Colonic mucosa (tissue), 4 donors: Measurements from ENCODE around the gene BARHL1. TPM values are rescaled to one million over a fixed set of nuclear protein-coding genes. Genes with fewer than 3 reads are reported as not detected.

Experiments used
- DNase-seq: peaks from one replicate; pipeline ENCODE4 v3.0.0-alpha.2; 2020
- H3K27ac ChIP-seq: fragments of 200-600 bp; one replicate; pipeline ENCODE4 v1.8.0; 2021
- H3K27me3 ChIP-seq: fragments of 200-600 bp; one replicate; pipeline ENCODE4 v1.8.0; 2021
- H3K36me3 ChIP-seq: fragments of 200-600 bp; one replicate; pipeline ENCODE4 v1.8.0; 2021
- H3K4me1 ChIP-seq: fragments of 200-600 bp; one replicate; pipeline ENCODE4 v1.8.0; 2021; ENCODE audit warnings: mild to moderate bottlenecking
- H3K4me3 ChIP-seq: fragments of 200-600 bp; one replicate; pipeline ENCODE4 v1.8.0; 2021
- H3K9ac ChIP-seq, 2 donors: one replicate each; pipeline ENCODE4 v1.7.0; 2013; ENCODE audit warnings: control low read depth in 2 of 2, low read depth in 2 of 2, low read length in 2 of 2
- H3K9me3 ChIP-seq: fragments of 200-600 bp; one replicate; pipeline ENCODE4 v1.8.0; 2021
- intact Hi-C: fragments of 100-400 bp; cut with DNase I; formaldehyde crosslinking; loops from one replicate; pipeline ENCODE4 v1.14.1; 2022
- total RNA-seq, 2 donors: library from RNA; stranded (reverse); fragmentation: NEBNext Ultra II Directional in 1 of 2; extraction: Animal tissue kit (Norgen Biotek cat#: 25700) in 1 of 2; gene quantifications; one replicate each; pipeline ENCODE4 v1.2.1, GENCODE V29; 2021
- TF ChIP-seq, protein P1 (sequence below): fragments of 200-600 bp; IDR thresholded peaks from one replicate; pipeline ENCODE4 v1.8.0; 2022; ENCODE audit warnings: antibody characterized with exemption, mild to moderate bottlenecking
- donor health status: healthy.
- donor health status: DM: no; HTN: no; CAD: no.
- donor health status: DM: no; HTN: no; CAD: no.

The BARHL1 gene
- total RNA-seq, 2 donors from 2014 or later, result not detected

DNA sequence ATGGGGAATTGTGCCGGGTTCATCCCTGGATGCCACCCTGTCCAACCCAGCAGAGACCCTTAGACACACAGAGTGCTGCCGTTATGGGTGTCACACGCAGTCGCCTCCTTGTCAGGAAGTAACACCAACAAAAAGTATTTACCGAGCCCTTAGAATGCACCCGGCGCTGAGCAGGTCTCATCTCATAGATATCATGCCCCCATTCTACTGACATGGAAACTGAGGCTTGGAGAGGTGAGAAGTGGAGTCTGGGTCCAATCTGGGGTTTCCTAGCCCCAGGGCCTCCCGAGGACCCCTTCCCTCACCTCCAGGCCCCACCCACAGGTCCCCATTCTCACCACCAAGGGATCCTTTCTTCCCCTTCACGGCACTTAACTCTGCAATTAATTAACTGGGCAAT lies 36.8 kb upstream of the BARHL1 start:
- peaks cover 3% of the 10 kb centered on the region for H3K4me1 ChIP-seq
- no peaks in the 10 kb centered on the region for H3K9me3 ChIP-seq
- H3K9ac ChIP-seq, result no peak overlapping the region
- H3K4me3 ChIP-seq, result no peak overlapping the region
- no peaks in the 10 kb centered on the region for H3K36me3 ChIP-seq
- no peak for DNase-seq
- no peak overlapping the region for H3K27ac ChIP-seq
- TF ChIP-seq, protein P1, sequence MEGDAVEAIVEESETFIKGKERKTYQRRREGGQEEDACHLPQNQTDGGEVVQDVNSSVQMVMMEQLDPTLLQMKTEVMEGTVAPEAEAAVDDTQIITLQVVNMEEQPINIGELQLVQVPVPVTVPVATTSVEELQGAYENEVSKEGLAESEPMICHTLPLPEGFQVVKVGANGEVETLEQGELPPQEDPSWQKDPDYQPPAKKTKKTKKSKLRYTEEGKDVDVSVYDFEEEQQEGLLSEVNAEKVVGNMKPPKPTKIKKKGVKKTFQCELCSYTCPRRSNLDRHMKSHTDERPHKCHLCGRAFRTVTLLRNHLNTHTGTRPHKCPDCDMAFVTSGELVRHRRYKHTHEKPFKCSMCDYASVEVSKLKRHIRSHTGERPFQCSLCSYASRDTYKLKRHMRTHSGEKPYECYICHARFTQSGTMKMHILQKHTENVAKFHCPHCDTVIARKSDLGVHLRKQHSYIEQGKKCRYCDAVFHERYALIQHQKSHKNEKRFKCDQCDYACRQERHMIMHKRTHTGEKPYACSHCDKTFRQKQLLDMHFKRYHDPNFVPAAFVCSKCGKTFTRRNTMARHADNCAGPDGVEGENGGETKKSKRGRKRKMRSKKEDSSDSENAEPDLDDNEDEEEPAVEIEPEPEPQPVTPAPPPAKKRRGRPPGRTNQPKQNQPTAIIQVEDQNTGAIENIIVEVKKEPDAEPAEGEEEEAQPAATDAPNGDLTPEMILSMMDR, result no peak
- no peaks in the 10 kb centered on the region for H3K27me3 ChIP-seq
- intact Hi-C loops, result no loop called here

DNA sequence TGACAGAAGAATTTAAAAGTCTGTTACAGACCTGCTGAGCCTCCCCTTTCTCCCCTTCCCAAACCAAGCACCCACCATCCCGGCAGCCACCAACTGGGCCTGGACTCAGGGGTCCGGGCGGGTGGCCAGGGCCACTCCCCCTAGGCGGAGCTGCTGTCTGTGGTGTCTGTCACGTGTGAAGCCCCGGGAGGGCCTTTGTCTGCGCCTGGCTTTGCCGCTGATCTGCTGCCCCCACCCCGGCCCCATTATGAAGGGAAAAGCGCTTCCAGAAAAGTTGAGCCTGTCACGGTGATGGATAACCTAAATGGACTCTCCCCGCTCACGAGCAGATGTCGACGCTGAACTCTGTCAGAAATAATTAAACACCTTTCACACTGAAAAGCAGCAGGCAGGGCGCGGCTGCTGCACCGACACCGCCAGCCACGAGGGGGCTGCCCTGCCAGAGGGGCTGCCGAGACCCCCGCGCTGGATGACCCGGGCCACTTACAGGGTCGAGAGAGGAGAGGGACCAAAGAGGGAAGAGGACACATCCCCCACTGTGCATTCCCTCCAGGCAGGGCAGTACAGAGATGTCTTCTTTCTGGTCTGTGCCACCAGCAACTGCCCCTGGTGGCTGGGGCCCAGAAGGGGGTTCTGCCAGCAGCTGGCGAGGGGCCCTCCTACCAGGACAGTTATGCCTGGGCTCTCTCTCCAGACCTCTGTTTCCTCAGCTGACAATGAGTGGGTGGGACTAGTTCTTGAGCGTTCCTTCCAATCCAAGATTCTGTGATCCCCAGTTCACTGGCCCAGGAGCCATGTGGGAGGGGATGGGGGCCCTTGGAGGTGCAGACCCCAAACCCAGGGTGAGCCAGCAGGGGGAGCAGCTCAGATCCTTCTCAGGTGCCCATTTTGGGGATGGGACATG lies 36.0 kb upstream of the BARHL1 start:
- H3K9me3 ChIP-seq, result no peaks in the 10 kb centered on the region
- no peaks in the 10 kb centered on the region for H3K36me3 ChIP-seq
- H3K9ac ChIP-seq, result no peak overlapping the region
- TF ChIP-seq, protein P1, result no peak
- no peak overlapping the region for H3K4me3 ChIP-seq
- peaks cover 3% of the 10 kb centered on the region for H3K4me1 ChIP-seq
- no peak for DNase-seq
- H3K27ac ChIP-seq, result no peak overlapping the region
- intact Hi-C loops, result no loop called here
- no peaks in the 10 kb centered on the region for H3K27me3 ChIP-seq

DNA sequence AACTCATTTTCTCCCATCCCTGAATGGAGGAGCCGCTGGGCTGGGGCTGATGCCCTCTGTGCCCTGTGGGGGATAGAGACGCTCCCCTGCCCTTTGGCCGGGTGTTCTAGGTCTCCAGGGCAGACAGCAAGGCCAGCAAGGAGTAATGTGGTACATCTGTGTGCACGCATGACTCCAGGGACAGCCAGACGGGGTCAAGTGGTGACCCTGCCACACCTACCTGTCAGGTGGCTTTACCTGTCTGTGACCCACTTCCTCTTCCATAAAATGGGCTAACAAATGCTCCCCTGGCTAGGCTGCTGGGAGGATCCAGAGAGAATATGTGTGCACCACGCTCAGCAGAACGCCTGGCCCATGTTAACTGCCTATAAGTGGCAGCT lies 35.4 kb upstream of the BARHL1 start:
- intact Hi-C loops, result no loop called here
- Histone ChIP-seq H3K27ac (no peak overlapping the region), H3K9ac (no peak overlapping the region), H3K9me3 (no peaks in the 10 kb centered on the region), H3K27me3 (no peaks in the 10 kb centered on the region), H3K4me1 (peaks cover 3% of the 10 kb centered on the region), H3K4me3 (no peak overlapping the region), H3K36me3 (no peaks in the 10 kb centered on the region)
- DNase-seq, result no peak
- TF ChIP-seq, protein P1, result no peak

DNA sequence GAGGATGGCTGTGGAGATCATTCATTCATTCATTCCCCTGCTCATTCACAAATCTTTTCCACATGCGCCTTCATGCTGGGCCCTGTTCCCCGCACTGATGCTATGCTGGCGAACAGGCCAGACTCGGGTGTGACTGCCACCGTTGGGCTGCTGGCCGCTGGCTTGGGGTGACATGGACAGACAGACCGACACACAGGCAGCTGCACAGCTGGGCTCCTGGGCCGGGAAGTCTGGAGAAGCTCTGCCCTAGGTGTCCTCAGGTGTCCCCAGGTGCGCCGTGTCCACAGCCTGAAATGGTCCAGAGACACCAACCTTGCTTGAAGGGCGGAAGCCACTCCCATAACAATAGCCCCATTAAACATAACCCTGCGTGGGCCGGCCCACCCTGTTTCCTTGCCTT lies 35.0 kb upstream of the BARHL1 start:
- Histone ChIP-seq H3K9me3 (no peaks in the 10 kb centered on the region), H3K27me3 (no peaks in the 10 kb centered on the region), H3K36me3 (no peaks in the 10 kb centered on the region), H3K4me1 (peaks cover 3% of the 10 kb centered on the region), H3K9ac (no peak overlapping the region), H3K4me3 (no peak overlapping the region), H3K27ac (no peak overlapping the region)
- TF ChIP-seq, protein P1, result no peak
- intact Hi-C loops, result no loop called here
- DNase-seq, result no peak

DNA sequence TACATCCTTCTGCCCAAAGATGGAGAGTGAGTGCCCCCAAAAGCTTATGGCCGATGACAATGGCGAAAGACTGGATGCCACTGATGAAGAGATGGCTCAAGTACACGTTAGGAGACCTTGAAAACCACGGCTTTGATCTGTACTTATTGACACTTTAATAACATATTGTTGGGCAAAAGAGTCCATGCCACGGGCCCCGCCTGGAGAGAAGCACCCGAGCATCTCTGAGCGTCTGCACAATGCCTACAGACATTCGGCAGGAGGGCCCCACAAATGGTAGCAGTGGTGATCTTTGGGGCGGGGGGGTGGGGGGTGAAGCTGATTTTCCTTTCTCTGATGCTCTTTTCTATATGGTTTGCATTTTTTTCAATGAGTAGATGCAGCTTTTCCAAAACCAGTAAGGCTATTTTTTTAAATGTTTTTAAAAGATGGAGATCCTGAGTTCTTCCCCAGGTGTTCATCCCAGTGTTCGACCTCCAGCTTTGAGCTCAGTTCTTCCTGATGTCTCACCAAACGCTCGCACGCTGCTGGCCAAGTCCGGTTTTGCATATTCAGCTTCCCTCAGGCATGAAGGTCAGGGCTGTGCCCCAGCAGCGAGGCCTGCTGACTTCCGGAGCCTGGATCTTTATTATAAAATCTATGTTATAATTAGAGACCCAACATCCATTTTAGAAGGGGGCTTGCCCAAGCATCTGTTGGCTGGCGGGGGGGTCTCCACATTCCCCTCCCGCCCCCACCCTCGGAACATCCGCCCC lies 34.3 kb upstream of the BARHL1 start:
- H3K27ac ChIP-seq, result no peak overlapping the region
- TF ChIP-seq, protein P1, result no peak
- H3K27me3 ChIP-seq, result no peaks in the 10 kb centered on the region
- no peak for DNase-seq
- no peak overlapping the region for H3K4me3 ChIP-seq
- H3K36me3 ChIP-seq, result no peaks in the 10 kb centered on the region
- no peaks in the 10 kb centered on the region for H3K9me3 ChIP-seq
- no peak overlapping the region for H3K9ac ChIP-seq
- peaks cover 3% of the 10 kb centered on the region for H3K4me1 ChIP-seq
- intact Hi-C loops, result no loop called here
